SK-N-SH (cell line): Measurements from ENCODE around the gene MS4A14. TPM values are rescaled to one million over a fixed set of nuclear protein-coding genes. Genes with fewer than 3 reads are reported as not detected.

Experiments
- CTCF ChIA-PET: fragments of 300-600, 350-600 bp; formaldehyde crosslinking; extraction: SDS; loops from one replicate; lab custom pipeline; 2021; lab: Yijun Ruan, JAX
- POLR2A ChIA-PET: fragments of 350-600 bp; sonication (Branson Sonifier 250); formaldehyde crosslinking; extraction: SDS; loops from one replicate; lab custom pipeline; 2020; ENCODE audit warnings: antibody characterized with exemption, inconsistent platforms; lab: Yijun Ruan, JAX
- DNase-seq: peaks from one replicate; pipeline ENCODE4 v3.0.0; 2012
- H2AFZ ChIP-seq: fragments of 200-600 bp; sonication (generic); 2 replicates; pipeline ENCODE4 v1.8.1; 2016; ENCODE audit warnings: antibody characterized with exemption, mild to moderate bottlenecking, low read depth
- H3F3A ChIP-seq: fragments of 200-600 bp; sonication (generic); replicated peaks from 2 replicates; pipeline ENCODE3; 2016; ENCODE audit warnings: antibody characterized with exemption, mild to moderate bottlenecking; ENCODE audit not compliant: insufficient read depth
- H3K27ac ChIP-seq, 2 experiments: fragments of 200-500 bp in 1 of 2; fragments of 200-600 bp in 1 of 2; sonication (Bioruptor generic) in 1 of 2; sonication (generic), shearing (Covaris generic) in 1 of 2; 2 replicates each; pipeline versions ENCODE4 v1.5.1 to v1.6.1; 2014 to 2016; ENCODE audit warnings: low read depth in 2 of 2, inconsistent platforms in 1 of 2, low read length in 1 of 2, mild to moderate bottlenecking in 1 of 2, mixed read lengths in 1 of 2
- H3K27me3 ChIP-seq: fragments of 200-600 bp; sonication (generic), shearing (Covaris generic); 2 replicates; pipeline ENCODE4 v1.6.1; 2016; ENCODE audit warnings: mixed run types; ENCODE audit not compliant: insufficient read depth
- H3K36me3 ChIP-seq, 2 experiments: fragments of 200-500 bp in 1 of 2; fragments of 200-600 bp in 1 of 2; sonication (Bioruptor generic) in 1 of 2; sonication (generic) in 1 of 2; replicated peaks in 1 of 2; 2 replicates each; pipeline versions ENCODE3 to v1.5.1; 2014 to 2016; ENCODE audit warnings: low read length in 1 of 2, mild to moderate bottlenecking in 1 of 2; ENCODE audit not compliant: insufficient read depth in 2 of 2, control insufficient read depth in 1 of 2
- H3K4me1 ChIP-seq, 2 experiments: fragments of 200-500 bp in 1 of 2; fragments of 200-600 bp in 1 of 2; sonication (Bioruptor generic) in 1 of 2; sonication (generic), shearing (Covaris generic) in 1 of 2; 2 replicates each; pipeline versions ENCODE4 v1.5.1 to v1.6.1; 2014 to 2016; ENCODE audit warnings: low read depth in 1 of 2, low read length in 1 of 2, mixed run types in 1 of 2; ENCODE audit not compliant: insufficient read depth in 2 of 2, control insufficient read depth in 1 of 2
- H3K4me2 ChIP-seq: fragments of 200-600 bp; sonication (generic), shearing (Covaris generic); 2 replicates; pipeline ENCODE4 v1.6.1; 2017; ENCODE audit warnings: mixed run types
- H3K4me3 ChIP-seq, 2 experiments: fragments of 200-500 bp in 1 of 2; fragments of 200-600 bp in 1 of 2; sonication (Bioruptor generic) in 1 of 2; sonication (generic), shearing (Covaris generic) in 1 of 2; 2 replicates each; pipeline versions ENCODE4 v1.5.1 to v1.8.1; 2014 to 2016; ENCODE audit warnings: low read depth in 2 of 2, inconsistent platforms in 1 of 2, low read length in 1 of 2, mild to moderate bottlenecking in 1 of 2, mixed read lengths in 1 of 2, moderate library complexity in 1 of 2
- H3K79me2 ChIP-seq: fragments of 200-600 bp; sonication (generic); 2 replicates; pipeline ENCODE4 v1.8.1; 2017; ENCODE audit warnings: mild to moderate bottlenecking; ENCODE audit not compliant: insufficient read depth
- H3K9ac ChIP-seq: fragments of 200-600 bp; sonication (generic); 2 replicates; pipeline ENCODE4 v1.6.1; 2017; ENCODE audit warnings: mixed run types
- H3K9me2 ChIP-seq: fragments of 200-600 bp; sonication (generic); 2 replicates; pipeline ENCODE4 v1.6.1; 2017; ENCODE audit warnings: mixed run types
- H3K9me3 ChIP-seq: fragments of 200-600 bp; sonication (generic); 2 replicates; pipeline ENCODE4 v1.6.1; 2017; ENCODE audit warnings: mixed run types, mild to moderate bottlenecking, moderate library complexity
- H4K20me1 ChIP-seq: fragments of 200-600 bp; sonication (generic); 2 replicates; pipeline ENCODE4 v1.6.1; 2017; ENCODE audit warnings: mild to moderate bottlenecking, mixed run types; ENCODE audit not compliant: insufficient read depth
- CHD2 ChIP-seq: fragments of 150-350 bp; IDR thresholded peaks from 2 replicates; pipeline ENCODE4 v1.6.1; 2018; ENCODE audit warnings: low read length; ENCODE audit not compliant: partially characterized antibody
- ELF1 ChIP-seq: IDR thresholded peaks from 2 replicates; pipeline ENCODE4 v1.4.0; 2012
- EP300 ChIP-seq, 2 experiments: IDR thresholded peaks; 2 replicates each; pipeline versions ENCODE4 v1.4.0 to v1.6.1; 2012; ENCODE audit warnings: borderline replicate concordance in 1 of 2, low read depth in 1 of 2, low read length in 1 of 2
- EZH2phosphoT487 ChIP-seq: fragments of 200-600 bp; sonication (generic); IDR thresholded peaks from 2 replicates; pipeline ENCODE4 v1.6.1; 2017; ENCODE audit warnings: low read depth, mixed run types, mild to moderate bottlenecking, antibody characterized with exemption, moderate library complexity, borderline replicate concordance
- FOSL2 ChIP-seq: IDR thresholded peaks from 2 replicates; pipeline ENCODE4 v1.4.0; 2012; ENCODE audit warnings: low read depth, mild to moderate bottlenecking, moderate library complexity, borderline replicate concordance
- FOXJ3 ChIP-seq: sonication (generic); formaldehyde crosslinking; IDR thresholded peaks from 2 replicates; pipeline ENCODE4 v1.5.1; 2020; ENCODE audit warnings: mild to moderate bottlenecking, missing genetic modification reagents
- FOXM1 ChIP-seq: IDR thresholded peaks from 2 replicates; pipeline ENCODE4 v1.4.0; 2012; ENCODE audit warnings: low read depth, mild to moderate bottlenecking
- GABPA ChIP-seq: IDR thresholded peaks from 2 replicates; pipeline ENCODE4 v1.4.0; 2012; ENCODE audit warnings: low read depth, mild to moderate bottlenecking
- GATA2 ChIP-seq: sonication (generic); formaldehyde crosslinking; IDR thresholded peaks from 2 replicates; pipeline ENCODE4 v1.5.0; 2020; ENCODE audit warnings: mild to moderate bottlenecking, missing genetic modification reagents
- JUND ChIP-seq: IDR thresholded peaks from 2 replicates; pipeline ENCODE4 v1.4.0; 2012
- MAX ChIP-seq: IDR thresholded peaks from 2 replicates; pipeline ENCODE4 v1.4.0; 2012; ENCODE audit warnings: low read depth
- MXI1 ChIP-seq: IDR thresholded peaks from 2 replicates; pipeline ENCODE4 v1.6.1; 2012; ENCODE audit warnings: mild to moderate bottlenecking, low read depth, low read length, improper control_type of control experiment
- NFIC ChIP-seq: IDR thresholded peaks from 2 replicates; pipeline ENCODE4 v1.4.0; 2012; ENCODE audit warnings: borderline replicate concordance
- RAD21 ChIP-seq: IDR thresholded peaks from 2 replicates; pipeline ENCODE4 v1.6.1; 2012; ENCODE audit warnings: mild to moderate bottlenecking, low read length
- RFX5 ChIP-seq: IDR thresholded peaks from 2 replicates; pipeline ENCODE4 v1.6.1; 2012; ENCODE audit warnings: mild to moderate bottlenecking, improper control_type of control experiment, low read length
- RXRA ChIP-seq: IDR thresholded peaks from 2 replicates; pipeline ENCODE4 v1.4.0; 2012; ENCODE audit warnings: low read depth, mild to moderate bottlenecking, borderline replicate concordance
- TAF1 ChIP-seq: IDR thresholded peaks from 2 replicates; pipeline ENCODE4 v1.6.1; 2012; ENCODE audit warnings: low read depth, mild to moderate bottlenecking, low read length, moderate library complexity, borderline replicate concordance
- TCF12 ChIP-seq: IDR thresholded peaks from 2 replicates; pipeline ENCODE4 v1.4.0; 2012
- TEAD4 ChIP-seq: IDR thresholded peaks from 2 replicates; pipeline ENCODE4 v1.4.0; 2012; ENCODE audit warnings: mild to moderate bottlenecking, borderline replicate concordance; ENCODE audit not compliant: insufficient read depth
- YY1 ChIP-seq: IDR thresholded peaks from 2 replicates; pipeline ENCODE4 v1.4.0; 2012; ENCODE audit warnings: low read depth, mild to moderate bottlenecking
- WGBS: methylation state at CpG from one replicate; pipeline ENCODE4 v1.1.6; 2017; ENCODE audit warnings: low lambda C conversion rate; 5-methylcytosine and 5-hydroxymethylcytosine counted together
- polyA plus RNA-seq, 3 experiments: library from polyadenylated mRNA; depleted of rRNA; stranded (reverse); fragments of >200 nt; gene quantifications; 2 replicates each; pipeline ENCODE4 v1.2.3, GENCODE V29; 2012
- TF ChIP-seq, protein P1 (sequence below): IDR thresholded peaks from 2 replicates; pipeline ENCODE4 v1.4.0; 2012; ENCODE audit warnings: low read depth, borderline replicate concordance
- TF ChIP-seq, protein P2 (sequence below): fragments of 150-350 bp; IDR thresholded peaks from 2 replicates; pipeline ENCODE4 v1.6.1; 2017; ENCODE audit warnings: antibody characterized with exemption, low read length, low read depth, borderline replicate concordance

Gene MS4A14
- polyA plus RNA-seq, 1 of the 3 experiments (the other 2 are of a cell fraction): not detected

DNA sequence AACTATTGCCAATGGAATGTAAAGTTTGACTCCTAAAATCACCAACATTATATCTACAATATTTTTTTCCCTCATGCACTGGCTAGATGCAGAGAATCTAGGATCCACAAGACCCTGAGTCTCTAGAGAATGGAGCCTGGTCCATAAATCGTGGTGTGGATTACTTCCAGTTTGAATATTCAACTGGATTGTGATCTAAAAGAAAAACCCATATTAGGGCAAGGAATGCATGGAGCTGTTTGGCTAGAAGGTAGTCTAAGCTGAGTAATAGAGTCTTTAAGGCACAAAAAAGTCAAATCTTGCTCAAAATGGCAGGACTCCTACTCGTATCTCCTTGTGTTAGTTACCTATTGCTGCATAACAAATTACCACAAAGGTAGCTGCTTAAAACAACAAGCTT, 23.8 kb downstream of the MS4A14 start:
- Histone ChIP-seq H3F3A (no peaks in the 10 kb centered on the region), H3K79me2 (no peaks in the 10 kb centered on the region), H3K27ac (no peak overlapping the region), H3K27me3 (no peaks in the 10 kb centered on the region), H3K9me3 (no peaks in the 10 kb centered on the region), H4K20me1 (no peaks in the 10 kb centered on the region), H3K9me2 (no peaks in the 10 kb centered on the region), H3K4me3 (no peak overlapping the region), H2AFZ (no peak overlapping the region), H3K9ac (no peak overlapping the region), H3K4me1 (no peaks in the 10 kb centered on the region), H3K36me3 (no peaks in the 10 kb centered on the region), H3K4me2 (no peak overlapping the region)
- TF ChIP-seq TAF1: no peak
- TF ChIP-seq FOXJ3 (CRISPR knock-in tag): no peak
- no peak for TF ChIP-seq YY1
- TF ChIP-seq ELF1: no peak
- no peak for TF ChIP-seq MAX
- TF ChIP-seq TEAD4: no peak
- TF ChIP-seq MXI1: no peak
- no peak for DNase-seq
- ChIA-PET POLR2A (no interaction called here), CTCF (no interaction called here)
- 0% methylated on average over 2 of the region's 2 CpGs for WGBS

GRCh38 chr11:60422609-60423008, 26.4 kb downstream of the MS4A14 start:
- no peaks in the 10 kb centered on the region for H3K27me3 ChIP-seq
- no peak overlapping the region for H2AFZ ChIP-seq
- no peaks in the 10 kb centered on the region for H3F3A ChIP-seq
- H3K9ac ChIP-seq: no peak overlapping the region
- CTCF ChIA-PET: no interaction called here
- TF ChIP-seq FOXM1: no peak
- no peak for TF ChIP-seq TEAD4
- no peak for TF ChIP-seq TCF12
- no peak for TF ChIP-seq EZH2phosphoT487
- no peak for TF ChIP-seq GABPA
- TF ChIP-seq, protein P1, sequence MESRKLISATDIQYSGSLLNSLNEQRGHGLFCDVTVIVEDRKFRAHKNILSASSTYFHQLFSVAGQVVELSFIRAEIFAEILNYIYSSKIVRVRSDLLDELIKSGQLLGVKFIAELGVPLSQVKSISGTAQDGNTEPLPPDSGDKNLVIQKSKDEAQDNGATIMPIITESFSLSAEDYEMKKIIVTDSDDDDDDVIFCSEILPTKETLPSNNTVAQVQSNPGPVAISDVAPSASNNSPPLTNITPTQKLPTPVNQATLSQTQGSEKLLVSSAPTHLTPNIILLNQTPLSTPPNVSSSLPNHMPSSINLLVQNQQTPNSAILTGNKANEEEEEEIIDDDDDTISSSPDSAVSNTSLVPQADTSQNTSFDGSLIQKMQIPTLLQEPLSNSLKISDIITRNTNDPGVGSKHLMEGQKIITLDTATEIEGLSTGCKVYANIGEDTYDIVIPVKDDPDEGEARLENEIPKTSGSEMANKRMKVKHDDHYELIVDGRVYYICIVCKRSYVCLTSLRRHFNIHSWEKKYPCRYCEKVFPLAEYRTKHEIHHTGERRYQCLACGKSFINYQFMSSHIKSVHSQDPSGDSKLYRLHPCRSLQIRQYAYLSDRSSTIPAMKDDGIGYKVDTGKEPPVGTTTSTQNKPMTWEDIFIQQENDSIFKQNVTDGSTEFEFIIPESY: no peak
- TF ChIP-seq FOXJ3 (CRISPR knock-in tag): no peak
- no peak for TF ChIP-seq CHD2
- TF ChIP-seq FOSL2: no peak
- TF ChIP-seq NFIC: no peak
- TF ChIP-seq MAX: no peak
- TF ChIP-seq RAD21: no peak
- no peak for TF ChIP-seq JUND
- TF ChIP-seq, protein P2, sequence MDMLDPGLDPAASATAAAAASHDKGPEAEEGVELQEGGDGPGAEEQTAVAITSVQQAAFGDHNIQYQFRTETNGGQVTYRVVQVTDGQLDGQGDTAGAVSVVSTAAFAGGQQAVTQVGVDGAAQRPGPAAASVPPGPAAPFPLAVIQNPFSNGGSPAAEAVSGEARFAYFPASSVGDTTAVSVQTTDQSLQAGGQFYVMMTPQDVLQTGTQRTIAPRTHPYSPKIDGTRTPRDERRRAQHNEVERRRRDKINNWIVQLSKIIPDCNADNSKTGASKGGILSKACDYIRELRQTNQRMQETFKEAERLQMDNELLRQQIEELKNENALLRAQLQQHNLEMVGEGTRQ: no peak
- no peak for TF ChIP-seq RFX5
- no peak for TF ChIP-seq EP300 (IDR thresholded peaks at IDR 0.05; ENCODE audit: borderline replicate concordance in 1 of 2, low read depth in 1 of 2, low read length in 1 of 2)
- no peak for TF ChIP-seq TAF1
- no peak for TF ChIP-seq RXRA
- no peak for TF ChIP-seq GATA2
- TF ChIP-seq, all 33 proteins: peak for 0
- POLR2A ChIA-PET: no interaction called here
- Histone ChIP-seq H3K4me2 (no peak overlapping the region), H3K36me3 (no peaks in the 10 kb centered on the region), H3K27ac (no peak overlapping the region), H3K9me3 (no peaks in the 10 kb centered on the region), H3K79me2 (no peaks in the 10 kb centered on the region), H3K9me2 (no peaks in the 10 kb centered on the region), H4K20me1 (no peaks in the 10 kb centered on the region), H3K4me1 (no peaks in the 10 kb centered on the region), H3K4me3 (no peak overlapping the region)
- no peak for DNase-seq
- WGBS: 10% methylated on average over 1 of the region's 1 CpG
